Prostate gland (tissue), 2 donors: Measurements from ENCODE around the gene CST9L.

ENCODE experiments used
- CTCF ChIP-seq, 4 experiments: fragments of 200-600 bp in 2 of 4; fragments of 450-650 bp in 2 of 4; sonication (generic) in 2 of 4; IDR thresholded peaks; 1 replicate in 3 of 4; 2 replicates in 1 of 4; pipeline ENCODE4 v1.5.1; 2016 to 2019; ENCODE audit warnings: antibody characterized with exemption in 4 of 4, mild to moderate bottlenecking in 2 of 4, moderate library complexity in 2 of 4
- POLR2A ChIP-seq: fragments of 450-650 bp; IDR thresholded peaks from one replicate; pipeline ENCODE4 v1.6.1; 2016; ENCODE audit warnings: antibody characterized with exemption, mild to moderate bottlenecking
- POLR2AphosphoS5 ChIP-seq: sonication (generic); formaldehyde crosslinking; IDR thresholded peaks from one replicate; pipeline ENCODE4 v1.6.1; 2017; ENCODE audit warnings: antibody characterized with exemption

DNA sequence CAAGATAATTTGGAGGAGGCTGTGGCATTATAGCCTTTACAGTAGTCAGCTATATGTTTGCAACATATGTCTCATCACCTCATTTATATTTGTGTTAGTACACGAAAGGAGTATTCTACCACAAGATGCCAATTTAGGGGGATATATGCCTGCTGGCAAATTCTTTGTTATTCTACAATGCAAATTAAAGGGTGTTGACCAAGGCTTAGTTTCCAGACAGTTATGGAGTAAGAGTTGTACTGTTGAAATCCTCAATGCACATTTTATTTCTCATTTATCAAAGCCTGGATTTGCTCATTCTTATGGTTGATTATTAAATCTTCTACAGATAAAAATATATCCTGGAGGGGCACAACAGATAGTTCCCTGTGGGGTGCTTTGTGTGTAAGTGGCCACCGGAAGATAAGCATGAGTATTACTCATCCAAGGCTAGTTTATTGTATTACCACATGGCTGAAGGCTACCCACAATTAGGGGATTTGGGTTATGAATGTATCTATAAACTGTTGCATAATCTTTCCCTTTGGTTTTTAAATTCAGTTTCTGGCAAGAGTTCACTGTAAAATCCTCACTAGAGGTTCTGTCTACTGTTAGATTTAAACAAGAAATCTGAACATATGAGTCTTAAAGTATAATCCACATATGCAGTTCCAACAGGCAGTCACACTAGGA is 28.4 kb upstream of the CST9L start:
- TF ChIP-seq POLR2A, result no peak
- TF ChIP-seq CTCF (IDR thresholded peaks at IDR 0.05), result no peak
- no peak for TF ChIP-seq POLR2AphosphoS5
